ENCODE data around the gene BAIAP3.
A peak's percentile ranks its signal among the peaks of the same experiment; 100 is the strongest.

BAIAP3 gene

DNA sequence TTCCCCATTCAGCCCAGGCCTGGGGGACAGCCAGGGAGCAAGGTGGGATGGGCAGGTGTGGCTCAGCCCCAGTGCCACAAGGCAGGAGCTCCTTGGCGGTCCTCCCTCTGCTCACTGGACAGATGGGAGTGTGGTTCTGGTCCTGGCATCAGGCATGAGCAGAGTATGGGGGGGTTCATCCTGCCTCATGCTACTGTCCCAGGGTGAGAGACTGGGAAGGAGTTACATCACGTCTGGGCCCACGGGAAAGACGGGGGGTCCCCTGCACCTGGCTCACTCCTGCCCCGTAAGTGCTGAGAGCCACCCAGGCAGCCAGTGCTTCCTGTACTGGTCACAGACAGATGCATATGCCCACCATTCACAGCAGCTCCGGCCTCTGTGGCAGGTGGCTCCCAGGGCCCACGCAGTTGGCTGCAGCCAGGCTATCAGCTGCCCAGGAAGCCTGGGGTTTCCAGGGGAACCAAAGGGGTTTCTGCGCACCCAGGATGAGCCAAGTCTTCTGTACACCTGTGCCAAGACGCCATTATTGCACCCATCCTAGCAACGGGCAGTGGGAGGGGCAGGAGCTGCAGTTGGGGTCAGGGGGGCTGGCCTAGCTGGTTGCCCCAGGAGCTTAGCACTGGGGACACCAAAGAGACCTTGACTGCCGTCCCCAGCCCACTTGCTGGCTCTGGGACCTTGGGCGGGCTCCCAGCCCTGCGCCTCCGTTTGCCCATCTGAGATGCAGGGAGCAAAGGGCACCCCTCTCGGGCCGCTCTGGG lies 1.9 kb downstream of the BAIAP3 start:
- no peak for DNase-seq

GRCh38 chr16:1335996-1336395 lies 2.6 kb downstream of the BAIAP3 start:
- DNase-seq = no peak

GRCh38 chr16:1336619-1337018 lies 3.2 kb downstream of the BAIAP3 start:
- no peak for DNase-seq

GRCh38 chr16:1337486-1337885 lies 4.0 kb downstream of the BAIAP3 start:
- DNase-seq = no peak

GRCh38 chr16:1338119-1338730 lies 4.8 kb downstream of the BAIAP3 start:
- no peak for DNase-seq

DNA sequence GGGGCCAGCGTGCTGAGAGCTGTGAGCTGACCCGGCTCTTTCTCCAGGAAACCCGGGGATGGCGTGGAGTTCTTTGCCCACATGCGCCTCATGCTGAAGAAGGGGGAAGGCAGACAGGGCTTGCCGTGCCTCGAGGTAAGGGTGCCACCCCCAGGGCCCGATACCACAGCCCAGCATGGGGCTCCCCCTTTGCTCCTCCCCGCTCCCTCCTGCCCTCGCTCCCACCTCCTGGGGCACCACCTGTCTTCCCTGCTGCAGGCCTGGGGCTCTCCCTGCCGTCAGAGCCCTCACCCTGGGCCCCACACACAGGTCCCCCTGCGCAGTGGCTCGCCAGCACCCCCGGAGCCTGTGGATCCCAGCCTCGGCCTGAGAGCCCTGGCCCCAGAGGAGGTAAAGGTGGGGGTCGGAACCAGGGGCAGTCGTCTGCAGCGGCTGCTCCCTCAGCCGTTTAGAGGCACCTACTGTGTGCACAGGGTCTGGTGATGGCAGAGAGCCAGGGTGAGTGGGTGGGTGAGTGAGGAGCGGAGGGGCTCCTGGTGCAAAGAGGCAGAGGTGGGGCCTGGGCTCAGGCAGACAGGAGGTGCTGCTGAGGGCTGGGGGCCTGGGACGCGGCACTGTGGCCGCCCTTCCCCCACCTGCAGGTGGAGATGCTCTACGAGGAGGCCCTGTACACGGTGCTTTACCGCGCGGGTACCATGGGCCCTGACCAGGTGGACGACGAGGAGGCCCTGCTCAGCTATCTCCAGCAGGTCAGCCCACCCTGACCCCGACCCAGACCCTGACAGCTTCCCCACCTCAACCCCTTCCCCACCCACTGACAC lies 5.6 kb downstream of the BAIAP3 start:
- DNase-seq = no peak

- DNase-seq = no peak
Measured at GRCh38 chr16:1340730-1341494, 7.5 kb downstream of the BAIAP3 start.

GRCh38 chr16:1341495-1342420 lies 8.3 kb downstream of the BAIAP3 start:
- DNase-seq = no peak

DNA sequence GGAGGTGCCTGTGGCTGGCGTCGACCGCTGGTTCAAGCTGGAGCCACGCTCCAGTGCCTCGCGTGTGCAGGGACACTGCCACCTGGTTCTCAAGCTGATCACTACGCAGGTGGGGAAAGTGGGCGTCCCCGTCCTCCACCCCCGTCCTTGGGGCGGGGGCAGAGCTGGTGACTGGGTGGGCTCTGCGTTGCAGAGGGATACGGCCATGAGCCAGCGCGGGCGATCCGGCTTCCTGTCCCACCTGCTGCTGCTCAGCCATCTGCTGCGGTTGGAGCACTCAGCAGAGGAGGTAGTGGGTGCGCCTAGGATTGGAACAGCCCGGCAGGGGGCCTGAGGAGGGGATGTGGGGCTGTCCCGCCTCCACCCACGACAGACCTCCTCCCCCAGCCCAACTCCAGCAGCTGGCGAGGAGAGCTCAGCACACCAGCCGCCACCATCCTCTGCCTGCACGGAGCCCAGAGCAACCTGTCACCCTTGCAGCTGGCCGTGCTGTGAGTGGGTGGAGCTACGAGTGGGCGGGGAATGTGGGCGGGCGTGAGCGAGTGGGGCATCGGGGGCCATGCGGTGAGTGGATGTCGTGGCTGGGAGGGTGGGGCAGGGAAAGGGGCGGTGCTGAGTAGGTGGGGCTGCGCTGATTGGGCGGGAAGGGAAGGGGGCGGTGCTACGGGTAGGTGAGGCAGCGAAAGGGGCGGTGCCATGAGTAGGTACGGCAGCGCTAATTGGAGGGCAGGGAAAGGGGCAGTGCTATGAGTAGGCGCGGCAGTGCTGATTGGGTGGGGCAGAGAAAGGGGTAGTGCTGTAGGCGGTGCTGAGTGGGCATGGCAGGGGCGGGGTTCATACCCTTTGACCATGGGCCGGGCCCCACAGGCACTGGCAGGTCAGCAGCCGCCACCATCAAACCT lies 9.3 kb downstream of the BAIAP3 start:
- peak; percentile 96 for DNase-seq

GRCh38 chr16:1343428-1344242 lies 10.2 kb downstream of the BAIAP3 start:
- no peak for DNase-seq

GRCh38 chr16:1344499-1344898 lies 11.1 kb downstream of the BAIAP3 start:
- no peak for DNase-seq

- DNase-seq = no peak
Measured at GRCh38 chr16:1345087-1345486, 11.6 kb downstream of the BAIAP3 start.

DNA sequence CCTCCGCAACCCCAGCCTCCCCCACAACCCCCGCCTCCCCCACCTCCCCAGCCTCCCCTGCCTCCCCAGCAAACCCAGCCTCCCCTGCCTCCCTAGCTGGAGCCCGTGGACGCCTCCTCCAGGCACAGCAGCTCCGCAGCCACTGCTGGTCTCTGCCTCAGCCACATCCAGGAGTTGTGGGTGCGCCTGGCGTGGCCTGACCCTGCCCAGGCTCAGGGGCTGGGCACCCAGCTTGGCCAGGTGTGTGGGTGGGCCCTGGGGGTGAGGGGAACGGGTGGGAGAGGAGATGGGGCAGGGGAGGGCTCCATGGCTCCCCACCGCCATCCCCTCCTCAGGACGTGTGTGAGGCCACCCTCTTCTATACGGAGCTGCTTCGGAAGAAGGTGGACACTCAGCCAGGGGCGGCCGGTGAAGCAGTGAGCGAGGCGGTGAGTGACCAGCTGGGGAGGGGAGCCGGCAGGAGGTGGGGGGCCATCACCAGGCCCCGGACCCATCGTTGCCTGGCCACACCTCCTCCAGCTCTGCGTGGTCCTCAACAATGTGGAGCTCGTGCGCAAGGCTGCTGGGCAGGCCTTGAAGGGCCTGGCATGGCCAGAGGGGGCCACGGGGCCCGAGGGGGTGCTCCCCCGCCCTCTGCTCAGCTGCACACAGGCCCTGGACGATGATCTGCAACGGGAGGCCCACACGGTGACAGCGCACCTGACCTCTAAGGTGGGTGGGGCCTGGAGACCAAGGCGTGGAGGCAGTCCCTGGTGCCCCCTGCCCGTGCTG lies 12.4 kb downstream of the BAIAP3 start:
- no peak for DNase-seq

DNA sequence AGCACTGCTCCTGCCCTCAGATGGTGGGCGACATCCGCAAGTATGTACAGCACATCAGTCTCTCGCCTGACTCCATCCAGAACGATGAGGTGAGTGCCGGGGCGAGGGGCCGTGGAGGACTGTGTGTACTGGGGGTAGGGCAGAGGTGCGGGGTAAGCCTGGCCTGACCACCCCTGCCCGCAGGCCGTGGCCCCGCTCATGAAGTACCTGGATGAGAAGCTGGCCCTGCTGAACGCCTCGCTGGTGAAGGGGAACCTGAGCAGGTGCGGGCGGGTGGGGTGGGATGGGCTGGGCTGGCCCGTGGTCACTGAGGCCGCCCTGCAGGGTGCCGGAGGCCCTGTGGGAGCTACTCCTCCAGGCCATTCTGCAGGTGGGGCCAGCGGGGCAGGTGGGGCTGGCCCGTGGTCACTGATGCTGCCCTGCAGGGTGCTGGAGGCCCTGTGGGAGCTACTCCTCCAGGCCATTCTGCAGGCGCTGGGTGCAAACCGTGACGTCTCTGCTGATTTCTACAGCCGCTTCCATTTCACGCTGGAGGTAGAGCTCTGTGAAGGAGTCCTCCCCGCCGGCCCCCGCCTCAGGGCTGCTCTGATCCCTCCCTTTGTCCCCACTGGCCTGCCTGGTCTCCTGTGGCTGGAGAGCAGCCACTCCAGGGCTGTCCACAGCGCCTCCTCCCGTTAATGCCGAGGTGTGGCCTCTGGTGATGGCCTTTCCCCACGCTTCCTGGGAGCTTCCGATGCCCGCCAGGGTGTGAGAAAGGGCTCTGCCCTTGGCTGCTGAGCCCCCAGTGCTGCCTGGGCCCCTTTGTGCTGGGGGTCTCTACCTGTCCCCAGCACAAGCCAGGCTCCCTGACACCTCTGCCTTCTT lies 13.2 kb downstream of the BAIAP3 start:
- DNase-seq = no peak

DNA sequence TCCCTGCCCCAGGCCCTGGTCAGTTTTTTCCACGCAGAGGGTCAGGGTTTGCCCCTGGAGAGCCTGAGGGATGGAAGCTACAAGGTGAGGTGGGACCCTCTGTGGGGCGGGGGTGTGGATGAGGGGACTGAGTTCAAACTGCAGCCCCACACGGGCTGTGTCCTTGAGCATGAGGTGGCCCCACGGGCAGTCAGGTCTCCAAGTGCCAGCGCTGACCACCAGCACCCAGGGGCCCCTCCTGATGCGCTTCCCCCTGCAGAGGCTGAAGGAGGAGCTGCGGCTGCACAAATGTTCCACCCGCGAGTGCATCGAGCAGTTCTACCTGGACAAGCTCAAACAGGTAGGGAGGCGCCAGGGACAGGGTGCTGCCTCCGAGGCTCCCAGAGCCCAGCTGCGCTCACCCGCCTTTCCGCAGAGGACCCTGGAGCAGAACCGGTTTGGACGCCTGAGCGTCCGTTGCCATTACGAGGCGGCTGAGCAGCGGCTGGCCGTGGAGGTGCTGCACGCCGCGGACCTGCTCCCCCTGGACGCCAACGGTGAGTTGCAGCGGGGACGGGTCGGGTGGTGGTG lies 13.9 kb downstream of the BAIAP3 start:
- no peak for DNase-seq

DNA sequence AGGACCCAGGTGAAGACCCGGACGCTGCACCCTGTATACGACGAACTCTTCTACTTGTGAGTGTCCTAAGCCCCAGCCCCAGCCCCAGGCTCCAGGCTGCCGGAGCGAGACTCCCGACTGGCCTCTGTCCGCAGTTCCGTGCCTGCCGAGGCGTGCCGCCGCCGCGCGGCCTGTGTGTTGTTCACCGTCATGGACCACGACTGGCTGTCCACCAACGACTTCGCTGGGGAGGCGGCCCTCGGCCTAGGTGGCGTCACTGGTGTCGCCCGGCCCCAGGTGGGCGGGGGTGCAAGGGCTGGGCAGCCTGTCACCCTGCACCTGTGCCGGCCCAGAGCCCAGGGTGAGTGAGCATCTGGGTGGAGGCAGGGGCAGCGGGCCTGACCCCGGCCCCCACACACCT lies 14.5 kb downstream of the BAIAP3 start:
- DNase-seq = no peak

DNA sequence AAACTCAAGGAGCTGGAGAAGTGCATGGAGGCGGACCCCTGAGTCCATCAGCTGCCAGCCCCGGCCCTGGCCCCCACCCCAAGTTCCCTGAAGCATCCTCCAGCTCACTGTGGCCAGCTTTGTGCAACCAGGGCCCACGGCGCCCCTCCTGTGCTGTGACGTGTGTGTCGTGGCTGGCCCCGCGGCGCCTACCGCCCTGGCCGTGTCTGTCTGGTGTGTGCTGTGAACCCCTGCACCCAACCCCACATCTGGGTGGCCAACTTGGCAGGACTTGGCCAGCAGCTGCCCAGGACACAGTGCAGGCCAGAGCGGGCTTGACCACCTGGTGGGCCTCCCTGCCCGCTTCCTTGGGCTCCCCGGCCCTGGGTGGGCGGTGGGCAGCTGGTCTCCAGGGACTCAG lies 15.0 kb downstream of the BAIAP3 start:
- DNase-seq = no peak

- DNase-seq = no peak
Measured at GRCh38 chr16:1348926-1349325, 15.5 kb downstream of the BAIAP3 start.

All from DMS153 (cell line).